Keratinocyte (primary cell): ENCODE measurements around the gene MRPL27. TPM values are rescaled to one million over a fixed set of nuclear protein-coding genes. Genes with fewer than 3 reads are reported as not detected.
"Not testable (repeated sequence)": the region's sequence is repeated elsewhere in the genome, so short reads cannot be mapped to it uniquely, and the experiment has no call there.

Source experiments
- DNase-seq: peaks from one replicate; pipeline ENCODE4 v3.0.0-alpha.2; 2011; ENCODE audit warnings: low read depth, missing footprints, low spot score
- FAIRE-seq: peaks from 2 replicates; lab custom pipeline; 2011; peaks lifted over from hg19 to GRCh38; lab: Jason Lieb, UNC
- H2AFZ ChIP-seq: 2 replicates; pipeline ENCODE4 v1.6.0; 2012; ENCODE audit warnings: low read length, control low read depth, inconsistent platforms; ENCODE audit not compliant: control insufficient read depth
- H3K27ac ChIP-seq: 2 replicates; pipeline ENCODE4 v1.5.1; 2011; ENCODE audit warnings: low read length; ENCODE audit not compliant: control insufficient read depth, insufficient read depth
- H3K27me3 ChIP-seq: 3 replicates; pipeline ENCODE4 v1.6.0; 2011; ENCODE audit warnings: low read length; ENCODE audit not compliant: control insufficient read depth, insufficient read depth; ENCODE audit errors: extremely low read depth
- H3K36me3 ChIP-seq, 2 experiments: 2 replicates in 1 of 2; 3 replicates in 1 of 2; pipeline ENCODE4 v1.5.1; 2011; ENCODE audit warnings: low read length in 2 of 2, mild to moderate bottlenecking in 1 of 2; ENCODE audit not compliant: control insufficient read depth in 2 of 2, insufficient read depth in 2 of 2; ENCODE audit errors: extremely low read depth in 1 of 2
- H3K4me1 ChIP-seq: 3 replicates; pipeline ENCODE4 v1.5.1; 2011; ENCODE audit warnings: low read length; ENCODE audit not compliant: control insufficient read depth, insufficient read depth; ENCODE audit errors: extremely low read depth
- H3K4me2 ChIP-seq: 3 replicates; pipeline ENCODE4 v1.6.0; 2011; ENCODE audit warnings: low read depth, low read length; ENCODE audit not compliant: control insufficient read depth, insufficient read depth; ENCODE audit errors: extremely low read depth
- H3K4me3 ChIP-seq, 3 experiments: fragments of 200-600 bp in 1 of 3; sonication (generic) in 1 of 3; 2 replicates in 2 of 3; 3 replicates in 1 of 3; pipeline ENCODE4 v1.5.1; 2011 to 2016; ENCODE audit warnings: low read length in 3 of 3, mild to moderate bottlenecking in 3 of 3, control low read depth in 2 of 3, inconsistent platforms in 1 of 3, low read depth in 1 of 3, mixed read lengths in 1 of 3, mixed run types in 1 of 3, moderate library complexity in 1 of 3; ENCODE audit not compliant: control insufficient read depth in 2 of 3, insufficient read depth in 2 of 3; ENCODE audit errors: extremely low read depth in 1 of 3
- H3K79me2 ChIP-seq: 2 replicates; pipeline ENCODE4 v1.6.0; 2012; ENCODE audit warnings: low read length; ENCODE audit not compliant: control insufficient read depth, insufficient read depth
- H3K9ac ChIP-seq: 3 replicates; pipeline ENCODE4 v1.6.0; 2011; ENCODE audit warnings: low read length; ENCODE audit not compliant: control insufficient read depth, insufficient read depth; ENCODE audit errors: extremely low read depth
- H3K9me1 ChIP-seq: 3 replicates; pipeline ENCODE4 v1.6.0; 2011; ENCODE audit warnings: low read length; ENCODE audit not compliant: control insufficient read depth, insufficient read depth; ENCODE audit errors: extremely low read depth
- H3K9me3 ChIP-seq: 2 replicates; pipeline ENCODE4 v1.5.1; 2012; ENCODE audit warnings: low read depth, low read length; ENCODE audit not compliant: control insufficient read depth
- H4K20me1 ChIP-seq: 3 replicates; pipeline ENCODE4 v1.6.0; 2011; ENCODE audit warnings: low read length; ENCODE audit not compliant: control insufficient read depth, insufficient read depth; ENCODE audit errors: extremely low read depth
- CTCF ChIP-seq, 3 experiments: IDR thresholded peaks in 1 of 3; conservative IDR thresholded peaks in 1 of 3; optimal IDR thresholded peaks in 1 of 3; 2 replicates in 2 of 3; 3 replicates in 1 of 3; pipeline versions ENCODE3 to v1.5.1; 2011; ENCODE audit warnings: low read length in 3 of 3, mild to moderate bottlenecking in 3 of 3, moderate library complexity in 2 of 3, control low read depth in 1 of 3, inconsistent platforms in 1 of 3; ENCODE audit not compliant: insufficient read depth in 2 of 3; ENCODE audit errors: extremely low read depth in 1 of 3
- dilution Hi-C: fragments of 300-500 bp; cut with MboI; formaldehyde crosslinking; loops from one replicate; pipeline ENCODE4 v1.7.0; 2020; ENCODE audit warnings: low sequenced_read_pairs; ENCODE audit not compliant: extremely low pct_ligation_motif_present
- polyA plus RNA-seq, 5 experiments: library from polyadenylated mRNA; depleted of rRNA in 3 of 5; stranded (reverse) in 3 of 5; stranded (forward) in 1 of 5; unstranded in 1 of 5; fragments of >200 nt; gene quantifications; 1 replicate in 1 of 5; 2 replicates in 3 of 5; 3 replicates in 1 of 5; pipeline versions ENCODE4 v1.2.1 to v1.2.3, GENCODE V29; 2011 to 2012; ENCODE audit warnings: missing spikeins in 2 of 5, low read depth in 1 of 5, low replicate concordance in 1 of 5

The MRPL27 gene
- polyA plus RNA-seq, 1 donor (not counting 4 experiments of a cell fraction or from before 2014, with no cell fraction given): 123 TPM

GRCh38 chr17:50337956-50338355 lies 35.0 kb downstream of the MRPL27 start:
- no peaks in the 10 kb centered on the region for H3K4me1 ChIP-seq
- no peak overlapping the region for H3K4me3 ChIP-seq
- H3K79me2 ChIP-seq: no peaks in the 10 kb centered on the region
- no peak overlapping the region for H2AFZ ChIP-seq
- H3K27ac ChIP-seq: no peak overlapping the region
- no peaks in the 10 kb centered on the region for H3K36me3 ChIP-seq
- no peaks in the 10 kb centered on the region for H3K9me1 ChIP-seq
- H3K4me2 ChIP-seq: no peak overlapping the region
- no peak for TF ChIP-seq CTCF (optimal IDR thresholded peaks at IDR 0.05 in 1 of 3, IDR thresholded peaks at IDR 0.05 in 1 of 3, conservative IDR thresholded peaks at IDR 0.05 in 1 of 3; ENCODE audit: extremely low read depth in 1 of 3, insufficient read depth in 2 of 3, low read length in 3 of 3)
- no peaks in the 10 kb centered on the region for H4K20me1 ChIP-seq
- DNase-seq (no peak), FAIRE-seq (peak; percentile 32)
- dilution Hi-C loops: no loop called here
- no peaks in the 10 kb centered on the region for H3K27me3 ChIP-seq
- no peak overlapping the region for H3K9ac ChIP-seq
- H3K9me3 ChIP-seq: no peaks in the 10 kb centered on the region

GRCh38 chr17:50333291-50334057 lies 39.5 kb downstream of the MRPL27 start:
- H2AFZ ChIP-seq, FAIRE-seq, H3K9me1 ChIP-seq, DNase-seq, H4K20me1 ChIP-seq, H3K79me2 ChIP-seq, H3K36me3 ChIP-seq, H3K4me3 ChIP-seq, H3K27me3 ChIP-seq, H3K9me3 ChIP-seq, dilution Hi-C loops, H3K9ac ChIP-seq, H3K4me2 ChIP-seq, H3K27ac ChIP-seq, H3K4me1 ChIP-seq: not testable (repeated sequence)
- TF ChIP-seq CTCF (optimal IDR thresholded peaks at IDR 0.05 in 1 of 3, IDR thresholded peaks at IDR 0.05 in 1 of 3, conservative IDR thresholded peaks at IDR 0.05 in 1 of 3; ENCODE audit: extremely low read depth in 1 of 3, insufficient read depth in 2 of 3, low read length in 3 of 3): peak in 1 of 3 experiments; percentile 64
